Body of pancreas (tissue), 4 donors: ENCODE data around the gene TCAP.

Experiments
- CTCF ChIP-seq, 7 experiments: fragments of 450-650 bp in 4 of 7; fragments of 200-600 bp in 3 of 7; sonication (generic) in 3 of 7; IDR thresholded peaks; one replicate each; pipeline ENCODE4 v1.5.1; 2016 to 2019; ENCODE audit warnings: antibody characterized with exemption in 7 of 7
- POLR2A ChIP-seq, 3 donors: fragments of 450-650 bp; IDR thresholded peaks; one replicate each; pipeline ENCODE4 v1.6.1; 2016; ENCODE audit warnings: antibody characterized with exemption in 3 of 3, mild to moderate bottlenecking in 2 of 3

- TF ChIP-seq CTCF (IDR thresholded peaks at IDR 0.05) (no peak), POLR2A (IDR thresholded peaks at IDR 0.05) (no peak)
Observed at GRCh38 chr17:39677072-39677471, 11.9 kb downstream of the TCAP start.
